GM19099 (cell line): ENCODE data around the gene EDN1.

Experiments used
- POLR2A ChIP-seq: IDR thresholded peaks from 3 replicates; pipeline ENCODE4 v1.6.1; 2011; ENCODE audit warnings: low read depth; ENCODE audit not compliant: insufficient read length; ENCODE audit errors: extremely low read depth

EDN1 gene

DNA sequence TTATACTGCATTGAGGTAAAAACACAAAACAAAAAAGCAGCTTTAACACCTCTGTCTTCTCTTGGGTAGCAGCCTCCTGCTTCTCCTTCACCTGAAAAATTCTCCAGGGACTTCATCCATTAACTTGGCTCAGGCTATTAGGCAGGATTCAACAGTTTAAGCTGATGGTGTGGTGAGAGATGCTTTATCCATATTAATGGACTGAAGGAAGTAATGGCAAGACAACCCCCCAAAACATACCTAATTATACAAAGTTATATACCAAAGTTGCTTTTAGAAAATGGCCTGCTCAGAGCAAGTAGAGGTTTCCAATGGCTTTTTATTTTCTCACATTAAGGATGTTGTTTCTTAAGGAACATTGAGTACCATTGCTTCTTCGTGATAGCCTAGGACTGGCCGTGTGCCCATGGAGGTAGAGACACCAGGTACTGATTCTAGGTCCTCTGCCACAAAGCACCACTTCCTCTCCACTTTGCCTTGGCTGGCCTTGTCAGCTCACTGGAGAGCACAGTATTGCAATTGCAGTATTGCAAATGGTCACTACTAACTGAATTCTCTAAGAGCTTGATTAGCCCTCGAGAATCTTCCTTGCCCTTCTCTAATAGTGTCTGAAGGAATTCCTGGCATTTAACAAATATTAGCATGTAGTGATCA lies 7.3 kb downstream of the EDN1 start:
- TF ChIP-seq POLR2A, result no peak

DNA sequence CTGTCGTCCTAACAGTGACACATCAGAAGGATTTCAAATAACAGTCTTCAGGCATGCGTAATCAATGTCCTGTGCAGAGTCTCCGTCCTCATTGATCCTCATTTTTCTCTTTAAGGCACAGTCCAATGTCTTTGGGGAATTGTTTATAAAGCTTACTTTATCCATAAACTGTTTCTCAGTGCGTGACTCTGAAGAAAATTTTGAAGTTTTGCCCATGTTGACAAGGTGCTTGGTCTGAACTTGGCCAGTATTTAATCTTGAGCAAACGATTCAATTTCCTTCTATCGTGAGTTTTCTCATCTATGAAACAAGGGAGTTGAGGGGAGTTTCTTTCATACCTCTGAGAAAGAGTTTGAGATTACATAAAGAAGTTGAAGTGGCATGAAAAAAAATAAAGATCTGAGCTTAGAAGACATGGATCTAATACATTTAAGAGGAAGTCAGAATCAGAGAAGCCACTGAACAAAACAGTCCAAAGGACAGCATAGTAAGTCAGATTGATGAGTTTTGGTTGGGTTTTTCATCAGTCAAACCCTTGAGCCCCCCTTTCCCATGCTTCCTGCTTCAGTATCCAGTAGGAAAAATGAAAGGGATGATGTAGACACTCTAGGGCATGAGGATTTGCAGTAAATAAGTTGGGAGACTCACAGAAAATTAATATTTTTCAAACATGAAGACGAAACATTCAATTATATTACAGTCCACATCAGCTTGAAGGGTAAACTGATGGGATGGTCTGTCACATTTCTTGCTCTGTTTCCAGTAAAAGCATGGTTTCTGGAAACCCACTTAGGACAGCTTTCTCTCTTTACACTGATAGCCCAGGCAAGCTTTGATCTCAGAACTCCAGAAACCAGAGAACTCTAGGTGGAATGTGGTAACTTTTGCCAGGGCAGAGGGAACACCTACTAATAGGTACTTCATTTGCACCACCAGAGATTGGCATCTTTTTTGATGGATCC lies 8.1 kb downstream of the EDN1 start:
- TF ChIP-seq POLR2A, result no peak

DNA sequence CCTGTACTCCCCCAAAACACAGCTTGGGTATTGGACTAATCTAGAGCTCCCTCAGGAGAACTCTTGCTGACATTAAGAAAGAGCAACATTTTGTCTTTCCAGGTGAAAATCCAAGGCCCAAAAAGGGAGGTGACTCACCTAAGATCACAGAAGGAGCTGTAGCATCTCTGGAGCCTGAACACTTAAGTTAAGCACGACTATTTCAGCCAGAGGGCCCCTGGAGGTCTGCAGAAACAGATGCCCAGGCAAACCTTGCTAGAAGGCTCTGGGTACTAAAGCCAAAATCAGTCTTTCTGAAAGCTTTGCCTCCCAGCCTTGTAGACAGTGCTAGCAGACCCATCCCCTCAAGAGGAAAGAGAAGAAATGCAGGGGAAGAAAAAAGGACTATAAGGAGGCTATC lies 8.8 kb downstream of the EDN1 start:
- TF ChIP-seq POLR2A, result no peak

DNA sequence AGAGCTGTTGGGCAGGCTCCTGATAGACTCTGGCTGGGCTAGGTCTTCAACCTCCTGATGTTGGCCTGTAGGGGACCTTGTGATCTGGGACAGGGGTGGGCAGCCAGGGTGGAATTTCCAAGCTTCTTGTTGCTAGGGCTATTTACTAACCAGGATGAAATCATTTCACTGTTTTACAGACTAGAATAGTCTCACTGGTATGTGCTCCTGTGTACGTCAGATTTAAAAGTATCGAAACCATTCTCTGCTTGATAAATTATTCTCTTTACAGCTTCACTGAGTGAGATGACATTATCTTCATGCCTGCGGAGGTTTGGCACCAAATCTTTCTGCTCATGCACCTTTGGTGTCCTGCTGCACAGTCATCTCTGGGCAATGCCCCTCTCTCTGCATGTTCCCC lies 10.9 kb downstream of the EDN1 start:
- no peak for TF ChIP-seq POLR2A

DNA sequence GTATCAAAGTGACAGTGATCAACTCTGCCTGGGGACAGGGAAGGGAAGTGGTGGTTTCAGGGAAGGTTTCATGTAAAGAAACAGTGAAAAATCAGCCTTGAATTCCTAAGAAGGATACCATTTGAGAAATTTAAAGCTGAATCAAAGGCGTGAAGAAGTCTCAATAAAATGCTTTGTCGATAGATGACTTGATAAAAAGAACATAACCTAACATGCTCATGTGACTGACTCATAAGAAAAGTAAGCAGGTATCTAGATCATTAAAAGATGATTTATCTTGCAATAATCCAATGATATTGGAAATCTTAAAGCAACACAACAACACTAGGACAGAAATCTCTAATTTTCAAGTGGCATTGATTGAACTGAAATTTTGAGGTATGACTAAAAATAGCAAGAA lies 14.3 kb downstream of the EDN1 start:
- no peak for TF ChIP-seq POLR2A

DNA sequence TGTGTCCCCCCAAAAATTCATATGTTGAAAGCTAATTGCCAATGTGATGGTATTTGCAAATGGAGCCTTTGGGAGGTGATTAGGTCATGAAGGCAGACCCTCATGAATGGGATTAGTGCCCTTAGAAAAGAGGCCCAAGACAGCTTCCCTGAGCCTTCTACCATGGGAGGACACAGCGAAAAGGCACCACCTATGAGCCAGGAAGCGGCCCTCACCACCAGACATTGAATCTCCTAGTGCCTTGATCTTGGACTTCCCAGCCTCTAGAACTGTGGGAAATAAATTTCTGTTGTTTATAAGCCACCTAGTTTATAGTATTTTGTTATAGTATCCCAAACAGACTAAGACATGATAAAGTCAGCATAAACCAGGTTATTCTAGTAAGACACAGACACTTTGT lies 18.9 kb downstream of the EDN1 start:
- no peak for TF ChIP-seq POLR2A

DNA sequence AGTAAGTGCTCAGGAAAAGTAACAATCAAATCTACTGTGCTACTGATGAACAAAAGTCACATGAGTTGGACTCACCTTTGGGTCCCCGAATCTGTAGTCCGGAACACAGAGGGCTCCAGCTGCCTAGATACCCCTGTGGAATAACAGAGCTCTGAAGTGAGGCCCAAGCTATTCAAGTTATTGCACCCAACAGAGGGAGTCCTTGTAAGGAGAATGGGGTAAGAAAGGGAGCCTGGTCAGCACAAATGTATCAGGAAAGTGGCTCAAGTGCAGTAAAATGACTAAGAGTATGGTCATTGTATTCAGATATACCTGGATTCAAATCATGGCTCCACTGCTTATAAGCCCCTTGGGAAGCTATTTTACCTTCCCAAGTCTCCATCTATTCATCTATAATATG lies 20.9 kb downstream of the EDN1 start:
- no peak for TF ChIP-seq POLR2A

DNA sequence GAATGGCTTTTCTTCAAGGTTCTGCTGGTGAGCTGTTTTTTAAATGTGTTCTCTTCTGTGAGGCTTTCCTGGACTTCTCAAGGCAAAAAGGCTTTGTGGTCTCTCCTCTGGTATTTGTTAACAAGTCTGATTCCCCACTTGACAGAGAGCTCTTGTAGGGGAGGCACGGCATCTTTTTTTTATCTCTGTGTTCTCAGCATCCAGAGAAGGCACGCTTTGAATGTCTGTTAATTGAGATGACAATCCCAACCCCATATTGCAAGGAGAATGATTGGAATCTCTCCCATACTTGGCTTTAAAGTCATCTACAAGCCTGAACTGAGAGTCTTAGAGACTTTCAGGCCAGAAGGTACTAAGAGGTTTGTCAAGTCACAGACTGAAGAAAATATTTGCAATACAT lies 22.6 kb downstream of the EDN1 start:
- no peak for TF ChIP-seq POLR2A

DNA sequence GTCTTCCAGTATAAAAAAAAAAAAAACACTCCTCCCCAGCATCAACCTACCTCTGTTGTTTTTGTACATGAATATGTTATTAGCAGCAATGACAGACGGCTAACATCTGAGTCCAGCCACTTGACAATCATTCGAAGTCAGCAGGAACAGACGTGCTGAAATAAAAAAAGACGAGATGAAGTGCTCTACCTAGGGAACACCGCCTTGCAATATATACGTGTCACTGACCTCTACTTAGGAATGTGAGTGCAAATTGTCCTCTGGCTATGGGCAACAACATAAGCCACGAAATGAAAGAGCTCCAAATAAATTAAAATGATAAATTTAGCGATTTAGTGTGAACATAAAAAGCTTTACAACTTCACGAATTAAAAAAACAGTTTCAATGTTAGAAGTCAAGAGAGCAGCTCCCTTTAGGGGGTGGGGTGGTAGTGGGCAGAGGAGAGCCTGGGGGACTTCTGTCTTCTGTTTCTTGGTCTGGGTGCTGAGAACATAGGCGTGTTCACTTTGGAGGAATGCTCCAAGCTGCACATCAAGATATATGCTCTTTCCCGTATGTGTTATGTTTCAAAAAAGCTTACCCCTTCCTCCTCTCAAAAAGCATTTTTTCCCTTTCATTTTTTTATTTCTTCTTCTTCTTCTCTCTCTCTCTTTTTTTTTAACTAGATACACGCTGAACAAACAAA lies 23.3 kb downstream of the EDN1 start:
- TF ChIP-seq POLR2A, result no peak

DNA sequence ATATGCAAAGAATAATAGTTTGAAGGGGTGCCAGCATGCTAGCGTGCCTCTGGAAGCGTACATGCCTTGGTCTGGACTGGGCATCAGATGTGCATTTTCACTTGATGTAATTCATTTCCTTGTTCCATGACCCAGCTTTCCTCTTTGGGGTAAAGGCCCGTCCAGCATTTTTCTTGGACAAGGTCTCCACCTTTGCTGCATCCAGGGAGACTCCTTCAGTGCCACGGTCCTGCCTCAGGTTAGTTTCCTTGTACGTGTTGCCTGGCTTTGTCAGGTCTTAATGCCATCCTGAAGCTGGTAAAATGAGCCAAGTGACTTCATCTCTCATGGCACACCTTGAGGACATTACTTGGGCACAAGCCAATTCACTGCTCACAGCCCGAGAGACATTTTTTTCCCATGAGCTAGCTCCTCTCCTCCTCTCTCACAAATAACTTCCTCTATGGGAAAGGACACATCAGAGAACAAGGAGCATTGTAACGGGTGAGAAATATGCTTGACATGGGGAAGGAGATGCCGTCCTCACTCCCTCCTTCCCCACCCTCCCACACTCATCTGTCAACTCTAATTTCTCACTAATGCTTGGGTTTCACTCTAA lies 23.9 kb downstream of the EDN1 start:
- no peak for TF ChIP-seq POLR2A

DNA sequence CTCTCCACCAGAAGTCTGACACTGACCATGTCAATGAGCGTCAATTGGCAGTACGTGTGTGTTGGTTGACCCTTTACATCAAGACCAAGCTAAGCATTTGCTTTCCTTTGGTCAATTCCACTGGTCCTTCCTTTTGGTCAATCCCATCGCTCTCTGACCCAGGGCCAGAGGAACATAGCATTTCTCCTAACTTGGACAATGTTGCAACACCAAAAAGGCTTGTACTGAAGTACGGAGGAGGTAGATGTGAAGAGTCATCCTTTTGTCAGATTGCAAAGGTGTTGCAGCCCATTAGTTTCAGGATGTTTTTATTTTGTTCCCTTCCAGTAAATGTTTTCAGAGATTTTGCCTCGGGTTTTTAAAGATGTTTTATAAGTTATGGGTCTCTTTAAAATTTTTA lies 24.6 kb downstream of the EDN1 start:
- TF ChIP-seq POLR2A, result no peak

DNA sequence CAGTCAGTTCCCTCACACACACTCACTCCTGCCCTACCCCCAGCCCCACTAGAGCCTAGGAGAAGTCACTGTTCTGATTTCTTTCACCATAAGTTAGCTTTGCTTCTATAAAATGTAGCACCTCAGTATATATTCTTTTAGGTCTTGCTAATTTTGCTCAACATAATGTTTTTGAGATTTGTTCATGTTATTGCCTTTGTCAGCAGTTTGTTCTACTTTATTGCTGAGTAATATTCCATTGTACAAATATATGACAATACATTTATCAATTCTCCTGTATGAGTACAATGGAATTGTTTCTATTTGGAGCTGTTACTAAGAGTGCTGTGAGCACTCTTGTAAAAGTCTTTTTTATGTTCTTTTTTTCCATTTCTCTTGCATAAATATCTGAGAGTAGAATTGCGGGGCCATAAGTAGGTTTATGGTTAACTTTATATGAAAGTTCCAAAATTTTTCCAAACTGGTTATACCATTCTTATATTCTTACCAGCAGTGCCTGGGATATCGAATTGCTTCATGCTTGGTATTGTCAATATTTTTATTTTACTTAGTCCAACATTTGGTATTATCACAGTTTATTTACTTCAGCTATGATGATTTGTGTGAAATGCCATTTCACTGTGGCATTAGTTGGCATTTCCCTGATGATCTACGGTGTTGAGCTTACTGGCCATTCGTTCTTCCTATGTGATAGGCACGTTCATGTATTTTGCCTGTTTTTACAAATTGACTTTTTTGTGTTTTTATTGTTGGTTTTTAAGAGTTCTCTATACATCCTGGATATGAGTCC lies 25.3 kb downstream of the EDN1 start:
- TF ChIP-seq POLR2A, result no peak

DNA sequence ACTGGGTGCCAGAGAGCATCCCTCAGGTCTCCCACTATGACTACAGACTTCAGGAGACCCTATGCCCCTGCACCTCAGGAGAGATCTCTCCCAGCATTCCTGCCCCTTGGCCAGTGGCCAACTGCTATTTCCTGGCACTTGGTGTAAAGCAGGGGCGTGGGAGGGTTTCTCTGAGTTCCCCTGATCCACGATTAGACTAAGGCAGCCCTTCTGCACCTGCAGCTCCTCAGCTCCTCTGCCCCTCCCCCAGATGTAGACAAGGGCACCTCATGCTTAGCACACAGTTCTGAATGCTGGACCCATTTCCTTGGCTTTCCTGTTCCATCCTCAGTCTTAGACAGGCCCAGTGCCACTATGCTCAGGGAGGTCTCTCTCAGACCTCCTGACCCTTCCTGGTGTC lies 28.6 kb downstream of the EDN1 start:
- TF ChIP-seq POLR2A, result no peak

DNA sequence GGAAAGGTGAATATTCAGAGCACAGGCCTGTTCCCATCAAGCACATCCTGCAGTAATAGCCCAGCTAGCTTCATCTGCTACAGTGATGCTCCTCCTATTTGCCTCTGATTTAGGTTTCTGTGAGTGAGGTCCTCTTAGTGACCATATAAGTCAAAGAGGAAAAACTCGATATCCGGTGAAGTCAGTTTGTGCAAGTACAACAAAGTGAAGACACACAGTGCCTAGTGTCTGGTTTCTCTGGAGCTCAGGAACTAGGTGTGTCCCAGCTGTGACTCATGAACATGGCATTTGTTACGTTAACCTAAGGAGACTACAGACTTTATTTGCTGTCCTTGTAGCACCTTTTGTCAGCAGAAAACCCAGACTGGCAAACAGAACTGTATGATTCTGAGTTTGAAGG lies 33.9 kb downstream of the EDN1 start:
- TF ChIP-seq POLR2A, result no peak
